Activated CD4-positive, alpha-beta T cell treated with anti-CD3 and anti-CD28 coated beads for 4 hours (primary cell): Measurements from ENCODE around the gene FOLH1.
"Not testable (repeated sequence)": the region's sequence is repeated elsewhere in the genome, so short reads cannot be mapped to it uniquely, and the experiment has no call there.

Experiments used
- DNase-seq, 2 donors: peaks; one replicate each; pipeline ENCODE4 v3.0.0-alpha.2; 2020

The FOLH1 gene

GRCh38 chr11:49175378-49175777 lies 33.0 kb downstream of the FOLH1 start:
- not testable (repeated sequence) for DNase-seq

GRCh38 chr11:49174691-49175366 lies 33.6 kb downstream of the FOLH1 start:
- not testable (repeated sequence) for DNase-seq

- DNase-seq, result not testable (repeated sequence)
Observed at GRCh38 chr11:49171613-49172012, 36.8 kb downstream of the FOLH1 start.

- not testable (repeated sequence) for DNase-seq
Observed at GRCh38 chr11:49169579-49169978, 38.8 kb downstream of the FOLH1 start.

- not testable (repeated sequence) for DNase-seq
Observed at GRCh38 chr11:49168992-49169391, 39.4 kb downstream of the FOLH1 start.

GRCh38 chr11:49151211-49151610 lies 57.2 kb downstream of the FOLH1 start:
- DNase-seq, result no peak

GRCh38 chr11:49102356-49102755 lies 106.0 kb downstream of the FOLH1 start:
- DNase-seq, result not testable (repeated sequence)
